SW 1271 (cell line): Measurements from ENCODE around the gene TFE3.
A peak's percentile ranks its signal among the peaks of the same experiment; 100 is the strongest.
"Not testable (repeated sequence)": the region's sequence is repeated elsewhere in the genome, so short reads cannot be mapped to it uniquely, and the experiment has no call there.

Experiments used
- DNase-seq, 2 experiments: peaks; one replicate each; lab custom pipeline; 2025; lab: John Stamatoyannopoulos, UW

TFE3 gene

DNA sequence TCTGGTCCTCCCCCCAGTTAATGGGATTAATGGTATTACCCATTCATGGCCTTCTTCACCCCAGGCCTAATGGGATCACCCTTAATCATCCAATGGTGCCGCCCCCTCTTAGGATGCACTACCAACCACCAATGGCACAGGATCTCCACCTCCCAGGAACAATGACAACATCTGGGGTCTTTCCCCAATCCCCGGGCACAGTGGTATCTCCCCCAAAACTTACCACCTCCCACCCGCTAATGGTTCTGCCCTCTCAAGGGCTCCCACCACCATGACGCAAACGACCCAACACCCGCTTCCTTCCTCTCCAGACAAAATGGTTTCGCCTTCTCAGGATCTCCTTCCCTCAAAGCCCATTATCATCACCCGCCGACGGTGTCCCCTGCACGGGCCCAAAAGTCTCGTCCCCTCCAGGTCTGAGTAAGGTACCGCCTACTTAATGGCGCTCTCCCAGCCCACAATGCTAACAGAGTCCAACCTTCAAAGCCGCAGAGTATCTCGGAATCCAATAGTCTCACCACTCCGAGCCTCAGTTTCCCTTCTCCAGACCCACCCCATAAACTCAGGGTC lies 41.6 kb downstream of the TFE3 start:
- DNase-seq, result peak in 1 of 2 experiments; percentile 4

DNA sequence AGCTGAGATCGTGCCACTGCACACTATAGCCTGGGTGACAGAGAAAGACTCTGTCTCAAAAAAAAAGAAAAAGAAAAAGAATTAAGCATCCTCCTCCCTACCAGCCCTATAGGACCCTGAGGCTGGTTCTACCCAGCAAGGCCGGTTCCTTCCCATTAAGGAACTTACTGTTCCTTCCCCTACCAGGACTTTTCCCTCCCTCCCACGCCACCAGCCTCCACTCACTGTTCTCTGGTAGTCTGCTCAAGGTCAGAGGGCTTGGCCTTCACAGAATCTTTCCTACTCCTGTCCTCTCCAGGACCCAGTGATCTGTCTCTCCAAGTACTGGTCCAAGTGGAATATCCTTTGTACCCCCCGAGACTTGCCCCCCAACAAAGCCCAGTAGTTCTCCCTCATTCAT lies 42.5 kb downstream of the TFE3 start:
- no peak for DNase-seq

DNA sequence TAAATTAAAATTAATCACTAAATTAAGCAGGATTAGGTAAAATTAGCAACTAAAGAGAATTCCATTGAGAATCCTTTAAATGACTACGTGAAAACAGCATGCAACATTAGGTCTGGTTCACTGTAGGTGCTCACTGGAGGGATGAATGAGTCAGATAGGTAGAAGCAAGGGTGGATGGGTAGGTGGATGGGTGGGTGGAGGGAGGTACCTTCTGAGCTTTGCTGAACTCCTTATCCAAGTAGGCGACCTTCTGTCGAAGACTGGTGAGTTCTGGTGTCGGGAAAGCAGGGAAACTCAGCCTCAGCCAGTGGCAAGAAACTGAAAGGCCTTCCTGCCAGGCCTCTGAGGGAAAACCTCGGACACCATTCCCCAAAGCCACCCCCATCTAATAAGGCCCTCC lies 44.1 kb downstream of the TFE3 start:
- no peak for DNase-seq

DNA sequence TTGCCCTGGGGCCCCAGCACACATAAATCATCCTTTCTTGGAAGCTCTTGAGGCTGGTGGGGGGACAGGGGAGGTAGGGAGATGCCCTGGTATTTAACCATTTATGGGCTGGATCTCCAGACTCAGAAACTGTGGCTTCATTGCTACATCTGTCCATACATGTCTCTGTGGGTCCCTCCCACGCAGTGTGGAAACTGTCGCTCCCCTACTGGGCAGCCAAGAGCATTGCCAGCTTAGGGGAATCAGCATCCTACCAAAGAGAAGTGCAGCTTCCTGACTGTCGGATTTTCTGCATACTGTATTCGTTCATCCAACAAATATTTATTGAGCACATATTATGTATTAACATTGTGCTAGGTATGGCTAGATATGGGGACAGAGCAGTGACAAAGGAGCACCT lies 44.8 kb downstream of the TFE3 start:
- DNase-seq, result no peak

DNA sequence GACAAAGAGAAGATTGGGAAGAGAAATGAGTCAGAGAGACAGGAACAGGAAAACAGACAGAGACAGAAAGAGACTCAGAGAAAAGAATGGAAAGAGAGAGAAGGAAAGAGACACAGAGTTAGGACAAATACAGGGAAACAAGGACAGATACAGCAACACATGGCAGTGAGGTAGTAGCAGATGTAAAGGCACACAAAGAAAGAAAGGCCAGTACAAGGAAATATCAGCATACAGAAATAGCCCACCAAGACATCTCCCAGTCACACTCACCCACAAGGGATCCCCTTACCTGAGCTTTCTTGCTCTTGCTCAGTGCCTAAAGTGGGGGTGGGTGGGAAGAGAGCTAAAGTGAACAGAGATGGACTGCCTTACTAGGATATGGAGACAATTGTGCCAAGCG lies 45.3 kb downstream of the TFE3 start:
- DNase-seq, result no peak

DNA sequence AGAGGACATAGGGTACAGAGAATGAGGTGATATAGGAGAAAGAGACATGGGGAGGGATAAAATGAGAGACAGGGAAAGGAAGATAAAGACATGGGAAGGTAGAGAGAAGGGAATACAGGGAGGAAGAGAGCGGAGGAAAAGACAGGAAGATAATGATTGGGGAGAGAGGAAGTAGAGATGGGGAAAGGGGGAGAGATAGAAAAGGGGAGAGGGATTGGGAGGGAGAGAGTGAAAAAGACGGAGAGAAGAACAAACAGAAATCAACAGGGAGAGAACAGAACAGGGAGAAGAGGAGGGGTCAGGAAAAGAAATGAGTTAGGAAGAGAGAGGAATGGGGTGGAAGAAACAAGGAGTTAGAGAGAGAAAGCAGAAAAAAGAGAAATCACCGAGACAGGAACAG lies 45.7 kb downstream of the TFE3 start:
- DNase-seq, result no peak

DNA sequence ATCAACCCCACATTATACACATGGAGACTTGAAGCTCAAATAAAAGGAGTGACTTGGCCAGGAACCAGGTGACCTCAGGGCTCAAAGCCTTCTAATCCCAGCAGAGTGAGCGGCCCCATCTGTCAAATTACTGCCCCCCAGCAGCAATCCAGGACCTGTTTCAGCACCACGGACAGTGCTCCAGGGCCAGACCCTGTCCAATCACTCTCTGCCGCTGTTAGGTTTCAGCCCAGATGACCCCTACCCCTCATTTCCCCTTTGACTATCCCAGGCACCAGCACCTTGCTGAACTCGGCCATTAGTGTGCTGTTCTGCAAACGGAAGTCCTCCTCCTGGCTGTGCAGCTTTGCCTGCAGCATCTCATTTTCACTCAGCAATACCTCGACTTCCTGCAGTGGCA lies 46.2 kb downstream of the TFE3 start:
- no peak for DNase-seq

DNA sequence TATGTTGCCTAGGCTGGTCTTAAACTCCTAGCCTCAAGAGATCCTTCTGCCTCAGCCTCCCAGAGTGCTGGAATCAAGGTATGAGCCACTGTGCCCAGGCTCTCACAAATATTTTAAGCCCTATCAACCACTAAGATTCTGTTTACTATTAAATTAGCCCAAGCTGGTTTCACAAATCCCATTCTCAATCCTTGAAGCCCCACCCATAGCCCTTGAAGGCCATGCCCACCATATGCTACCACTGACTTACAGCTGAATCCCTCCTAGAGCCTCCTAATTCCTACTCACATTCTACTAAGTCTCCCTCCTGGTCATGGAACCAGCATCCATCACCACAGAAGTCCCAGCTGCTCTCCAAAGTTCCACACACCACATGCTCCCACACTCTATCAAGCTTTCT lies 50.8 kb downstream of the TFE3 start:
- no peak for DNase-seq

DNA sequence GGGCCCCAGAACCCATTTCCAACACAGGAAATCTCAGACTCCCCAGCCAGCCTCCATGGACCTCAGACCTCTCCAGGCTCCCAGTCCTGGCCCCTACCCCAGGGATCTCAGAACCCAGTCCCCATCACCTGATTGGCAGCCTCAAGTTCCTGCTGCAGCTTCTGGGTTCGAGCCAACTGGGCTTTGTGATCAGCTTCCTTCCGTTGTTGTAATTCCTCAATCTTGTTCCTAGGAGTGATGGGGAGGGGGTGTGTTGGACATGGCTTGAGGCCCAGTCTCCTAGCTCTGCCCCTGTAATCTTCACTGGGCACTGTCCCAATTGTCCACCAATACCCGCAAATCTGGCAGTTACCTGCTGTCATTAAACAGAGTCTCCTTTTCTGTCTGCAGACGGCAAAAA lies 53.7 kb downstream of the TFE3 start:
- DNase-seq, result no peak

DNA sequence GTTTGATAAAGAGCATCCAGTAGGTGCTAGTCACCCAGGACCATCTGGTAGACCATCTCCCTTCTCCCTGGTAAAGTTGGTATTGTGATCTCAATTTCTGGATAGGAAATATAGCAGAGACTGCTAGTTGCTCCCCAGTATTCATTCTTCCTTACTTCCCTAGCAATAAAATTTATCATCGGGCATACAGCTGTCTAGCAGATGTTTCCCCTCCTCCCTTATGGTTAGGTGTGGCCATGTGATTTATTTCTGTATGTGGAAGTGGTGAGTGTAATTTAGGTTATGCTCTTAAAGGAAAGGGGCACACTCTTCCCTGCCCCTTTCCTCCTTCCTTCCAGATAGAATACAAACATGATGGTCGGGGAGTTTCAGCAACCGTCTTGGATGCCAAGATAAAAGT lies 59.3 kb downstream of the TFE3 start:
- no peak for DNase-seq

DNA sequence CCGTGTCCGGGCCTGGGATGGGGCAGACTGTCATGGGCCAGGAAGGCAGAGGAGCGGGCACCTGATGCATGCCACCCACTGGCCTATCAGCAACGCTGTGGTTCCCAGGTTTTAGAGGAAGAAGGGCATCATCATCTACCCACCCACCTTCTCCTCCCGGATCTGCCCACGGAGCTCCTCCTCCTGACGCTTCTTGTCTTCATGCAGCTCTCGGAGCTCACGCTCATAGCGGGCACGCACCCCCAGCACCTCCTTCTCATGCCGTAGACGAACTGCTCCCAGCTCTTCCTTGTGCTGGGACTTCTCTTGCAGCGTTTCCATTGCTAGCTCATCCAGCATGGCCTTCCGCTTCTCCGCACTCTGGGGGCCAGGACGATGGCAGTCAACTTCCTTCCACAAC lies 60.1 kb downstream of the TFE3 start:
- DNase-seq, result no peak

DNA sequence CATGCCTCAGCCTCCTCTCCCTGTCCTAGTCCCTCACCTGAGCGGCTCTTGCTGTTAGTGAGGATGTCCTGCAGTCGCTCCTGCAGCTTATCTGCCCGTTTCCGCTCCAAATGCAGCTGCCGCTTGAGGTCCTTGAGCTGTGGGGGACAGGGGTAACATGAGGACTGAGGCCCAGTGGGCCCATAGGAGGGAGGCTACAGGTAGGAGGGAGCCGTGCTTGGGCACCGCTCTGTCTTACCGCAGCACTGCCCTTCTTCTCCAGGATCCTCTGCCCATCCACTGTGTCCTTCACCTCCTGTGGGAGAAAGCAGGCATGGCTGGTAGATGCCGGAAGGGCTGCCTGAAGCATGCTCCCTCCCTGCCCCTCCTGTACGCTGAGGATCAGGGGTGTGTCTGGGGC lies 62.0 kb downstream of the TFE3 start:
- no peak for DNase-seq

DNA sequence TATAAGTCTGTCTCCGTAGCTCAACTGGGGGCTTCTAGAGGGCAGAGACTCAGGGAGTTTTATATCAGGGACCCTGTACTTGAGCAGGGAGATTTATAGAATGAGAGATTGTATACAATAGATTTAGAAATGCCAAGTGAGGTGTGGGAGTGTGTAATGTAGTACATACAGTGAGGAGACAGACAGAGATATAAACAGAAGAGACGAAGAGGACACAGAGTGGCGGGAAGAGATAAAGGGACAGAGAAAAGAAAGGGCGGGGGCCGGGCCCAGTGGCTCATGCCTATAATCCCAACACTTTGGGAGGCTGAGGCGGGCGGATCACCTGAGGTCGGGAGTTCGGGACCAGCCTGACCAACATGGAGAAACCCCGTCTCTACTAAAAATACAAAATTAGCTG lies 62.8 kb downstream of the TFE3 start:
- not testable (repeated sequence) for DNase-seq
